ENCODE measurements around the gene PCK2. TPM values are rescaled to one million over a fixed set of nuclear protein-coding genes. Genes with fewer than 3 reads are reported as not detected.

Gene PCK2
- total and polyA plus RNA-seq, 2 of the 13 experiments (the other 11 are each of a cell fraction or from before 2014, with no cell fraction given), result 129 to 272 TPM

GRCh38 chr14:24141097-24141880, 47.2 kb downstream of the PCK2 start, which contains the start of gene EMC9 (continued):
- peak; percentile 77 for TF ChIP-seq ZMYM3 (CRISPR knock-in tag; IDR thresholded peaks at IDR 0.05)
- TF ChIP-seq DNMT3B (CRISPR knock-in tag; conservative IDR thresholded peaks at IDR 0.05), result peak; percentile 77; the same call in 1 of the 2 replicates
- no peak for TF ChIP-seq NFE2 (CRISPR knock-in tag; IDR thresholded peaks at IDR 0.05)
- TF ChIP-seq FOSL2 (CRISPR knock-in tag; IDR thresholded peaks at IDR 0.05), result peak; percentile 24; the same call in 1 of the 2 replicates
- TF ChIP-seq RBM22 (optimal IDR thresholded peaks at IDR 0.05; ENCODE audit: low read length), result peak; percentile 2
- TF ChIP-seq IRF9 (CRISPR knock-in tag; IDR thresholded peaks at IDR 0.05; ENCODE audit: borderline replicate concordance), result peak; percentile 96; the same call in 1 of the 2 replicates
- peak; percentile 85 for TF ChIP-seq ZNF512 (CRISPR knock-in tag; IDR thresholded peaks at IDR 0.05)
- TF ChIP-seq CHD2 (IDR thresholded peaks at IDR 0.05; ENCODE audit: low read depth, low read length), result no peak
- TF ChIP-seq ZBTB42 (CRISPR knock-in tag; IDR thresholded peaks at IDR 0.05), result peak; percentile 97
- no peak for TF ChIP-seq ZBTB43 (CRISPR knock-in tag; conservative IDR thresholded peaks at IDR 0.05)
- peak; percentile 82; the same call in 1 of the 2 replicates for TF ChIP-seq ZBTB37 (CRISPR knock-in tag; IDR thresholded peaks at IDR 0.05)
- TF ChIP-seq MBD4 (IDR thresholded peaks at IDR 0.05; ENCODE audit: borderline replicate concordance, low read length), result no peak
- no peak for TF ChIP-seq SYNCRIP (IDR thresholded peaks at IDR 0.05; ENCODE audit: insufficient read depth, low read depth, low read length)
- TF ChIP-seq ZNF577 (CRISPR knock-in tag; IDR thresholded peaks at IDR 0.05; ENCODE audit: borderline replicate concordance, low read depth), result peak; percentile 97; the same call in 1 of the 2 replicates
- TF ChIP-seq ZNF891 (CRISPR knock-in tag; IDR thresholded peaks at IDR 0.05), result no peak
- TF ChIP-seq SMARCC2 (IDR thresholded peaks at IDR 0.05), result no peak
- TF ChIP-seq ZBTB7B (CRISPR knock-in tag; IDR thresholded peaks at IDR 0.05), result peak; percentile 71; the same call in 1 of the 2 replicates
- TF ChIP-seq ZNF710 (CRISPR knock-in tag; IDR thresholded peaks at IDR 0.05; ENCODE audit: borderline replicate concordance), result peak; percentile 48; the same call in 1 of the 2 replicates
